ENCODE results near the gene TRIM41.
"Not testable (repeated sequence)": the region's sequence is repeated elsewhere in the genome, so short reads cannot be mapped to it uniquely, and the experiment has no call there.

Gene TRIM41

GRCh38 chr5:181223058-181223728 is at the start of gene TRIM41:
TRIM41 (plus strand) TSS chr5:181223281; CDS start chr5:181224000, 719 bp downstream.
- DNase-seq (ENCODE audit: low read depth in 3 of 3, low spot score in 1 of 3): peak; percentile 92 to 97 (median 93)

- peak in 1 of 3 donors; percentile 75 for DNase-seq (ENCODE audit: low read depth in 3 of 3, low spot score in 1 of 3)
These were observed 49.4 kb upstream of the TRIM41 start for GRCh38 chr5:181173420-181174342.

- no peak for DNase-seq (ENCODE audit: low read depth in 3 of 3, low spot score in 1 of 3)
These were observed 46.7 kb upstream of the TRIM41 start for GRCh38 chr5:181176254-181176952.

- DNase-seq (ENCODE audit: low read depth in 3 of 3, low spot score in 1 of 3): not testable (repeated sequence)
These were observed 45.5 kb upstream of the TRIM41 start for GRCh38 chr5:181177559-181177958.

- no peak for DNase-seq (ENCODE audit: low read depth in 3 of 3, low spot score in 1 of 3)
These were observed 41.2 kb upstream of the TRIM41 start for GRCh38 chr5:181181650-181182565.

GRCh38 chr5:181182651-181183050 is 40.4 kb upstream of the TRIM41 start:
- DNase-seq (ENCODE audit: low read depth in 3 of 3, low spot score in 1 of 3): no peak

- no peak for DNase-seq (ENCODE audit: low read depth in 3 of 3, low spot score in 1 of 3)
These were observed 38.2 kb upstream of the TRIM41 start for GRCh38 chr5:181184845-181185216.

GRCh38 chr5:181185560-181185959 is 37.5 kb upstream of the TRIM41 start:
- DNase-seq (ENCODE audit: low read depth in 3 of 3, low spot score in 1 of 3): no peak

GRCh38 chr5:181186022-181186421 is 37.1 kb upstream of the TRIM41 start:
- no peak for DNase-seq (ENCODE audit: low read depth in 3 of 3, low spot score in 1 of 3)

GRCh38 chr5:181186986-181187499 is 36.0 kb upstream of the TRIM41 start:
- DNase-seq (ENCODE audit: low read depth in 3 of 3, low spot score in 1 of 3): no peak

- peak in 1 of 3 donors; percentile 48 for DNase-seq (ENCODE audit: low read depth in 3 of 3, low spot score in 1 of 3)
These were observed 35.4 kb upstream of the TRIM41 start for GRCh38 chr5:181187500-181188213.

GRCh38 chr5:181188700-181189362 is 34.2 kb upstream of the TRIM41 start:
- peak in 2 of 3 donors; percentile 55 to 80 for DNase-seq (ENCODE audit: low read depth in 3 of 3, low spot score in 1 of 3)

- DNase-seq (ENCODE audit: low read depth in 3 of 3, low spot score in 1 of 3): peak in 2 of 3 donors; percentile 18 to 24
These were observed 33.6 kb upstream of the TRIM41 start for GRCh38 chr5:181189363-181189961.

GRCh38 chr5:181189962-181190710 is 32.9 kb upstream of the TRIM41 start:
- DNase-seq (ENCODE audit: low read depth in 3 of 3, low spot score in 1 of 3): peak in 1 of 3 donors; percentile 42

GRCh38 chr5:181190711-181191525 is 32.2 kb upstream of the TRIM41 start:
- peak in 1 of 3 donors; percentile 38 for DNase-seq (ENCODE audit: low read depth in 3 of 3, low spot score in 1 of 3)

- DNase-seq (ENCODE audit: low read depth in 3 of 3, low spot score in 1 of 3): peak; percentile 84 to 98 (median 96)
These were observed 31.4 kb upstream of the TRIM41 start for GRCh38 chr5:181191526-181192336.
